ENCODE data around the gene DOCK8. TPM values are rescaled to one million over a fixed set of nuclear protein-coding genes. Genes with fewer than 3 reads are reported as not detected.

Gene DOCK8
- total RNA-seq, 4 donors from 2014 or later = 6.7 to 28.5 (median 11.7) TPM

- TF ChIP-seq POLR2A (IDR thresholded peaks at IDR 0.05) (no peak), CTCF (IDR thresholded peaks at IDR 0.05) (no peak)
These were observed 243.9 kb downstream of the DOCK8 start for GRCh38 chr9:458590-458989.

GRCh38 chr9:459491-460444 is 245.1 kb downstream of the DOCK8 start:
- no peak for TF ChIP-seq POLR2A (IDR thresholded peaks at IDR 0.05)
- TF ChIP-seq CTCF (IDR thresholded peaks at IDR 0.05) = no peak
- Histone ChIP-seq H3K4me3 (no peak overlapping the region), H3K4me1 (no peaks in the 10 kb centered on the region), H3K27me3 (no peaks in the 10 kb centered on the region), H3K36me3 (no peaks in the 10 kb centered on the region), H3K9me3 (no peaks in the 10 kb centered on the region), H3K27ac (no peak overlapping the region)
- no peak for DNase-seq
- intact Hi-C loops (cut with DNase I; ENCODE audit: low total_unique reads) = no loop called here

More at GRCh38 chr9:458590-458989, 243.9 kb downstream of the DOCK8 start:
- intact Hi-C loops (cut with DNase I; ENCODE audit: low total_unique reads) = no loop called here
- H3K4me1 ChIP-seq = no peaks in the 10 kb centered on the region
- peak overlapping the region in 1 of 2 donors; percentile 81 for H3K27ac ChIP-seq
- no peaks in the 10 kb centered on the region for H3K27me3 ChIP-seq
- DNase-seq = no peak
- no peak overlapping the region for H3K4me3 ChIP-seq
- no peaks in the 10 kb centered on the region for H3K36me3 ChIP-seq
- H3K9me3 ChIP-seq = no peaks in the 10 kb centered on the region

- Histone ChIP-seq H3K4me1 (no peaks in the 10 kb centered on the region), H3K4me3 (no peak overlapping the region), H3K36me3 (no peaks in the 10 kb centered on the region), H3K27ac (no peak overlapping the region), H3K9me3 (no peaks in the 10 kb centered on the region), H3K27me3 (no peaks in the 10 kb centered on the region)
- intact Hi-C loops (cut with DNase I; ENCODE audit: low total_unique reads) = no loop called here
- no peak for DNase-seq
- TF ChIP-seq CTCF (IDR thresholded peaks at IDR 0.05) = no peak
- TF ChIP-seq POLR2A (IDR thresholded peaks at IDR 0.05) = no peak
These were observed 247.5 kb downstream of the DOCK8 start for GRCh38 chr9:462121-462520.

- TF ChIP-seq CTCF (IDR thresholded peaks at IDR 0.05) = no peak
- no peak for TF ChIP-seq POLR2A (IDR thresholded peaks at IDR 0.05)
- Histone ChIP-seq H3K9me3 (no peaks in the 10 kb centered on the region), H3K27ac (no peak overlapping the region), H3K36me3 (no peaks in the 10 kb centered on the region), H3K27me3 (no peaks in the 10 kb centered on the region), H3K4me3 (no peak overlapping the region), H3K4me1 (no peaks in the 10 kb centered on the region)
- intact Hi-C loops (cut with DNase I; ENCODE audit: low total_unique reads) = no loop called here
- DNase-seq = no peak
These were observed 247.9 kb downstream of the DOCK8 start for GRCh38 chr9:462606-463005.

- no peak overlapping the region for H3K4me3 ChIP-seq
- H3K27me3 ChIP-seq = no peaks in the 10 kb centered on the region
- TF ChIP-seq CTCF (IDR thresholded peaks at IDR 0.05) (no peak), POLR2A (IDR thresholded peaks at IDR 0.05) (no peak)
- no peak overlapping the region for H3K27ac ChIP-seq
- no peaks in the 10 kb centered on the region for H3K9me3 ChIP-seq
- no peaks in the 10 kb centered on the region for H3K4me1 ChIP-seq
- DNase-seq = no peak
- intact Hi-C loops (cut with DNase I; ENCODE audit: low total_unique reads) = no loop called here
- no peaks in the 10 kb centered on the region for H3K36me3 ChIP-seq
These were observed 248.9 kb downstream of the DOCK8 start for GRCh38 chr9:463455-464171.

All from uterus (tissue), 4 donors.